ENCODE measurements around the gene CTNNB1.

The CTNNB1 gene

DNA sequence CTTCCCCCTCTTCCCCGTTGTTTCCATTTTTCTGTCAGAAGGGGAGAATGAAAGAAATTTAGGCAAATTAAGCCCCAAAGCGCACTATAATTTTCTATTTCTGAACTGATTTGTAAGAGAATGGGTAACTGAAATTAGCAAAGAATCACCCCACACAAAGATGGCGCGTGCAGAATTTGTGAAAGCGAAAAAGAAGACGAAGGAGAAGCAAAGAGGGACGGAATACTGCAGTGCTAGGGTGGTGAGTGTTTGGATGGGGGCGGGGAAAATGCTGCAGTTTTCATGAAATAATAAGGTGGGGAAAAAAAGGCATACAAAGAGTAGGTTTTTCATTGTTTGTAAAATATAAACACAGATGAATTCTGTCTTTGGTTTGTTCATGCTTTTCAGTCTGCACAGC, 4.6 kb upstream of the CTNNB1 start:
- no peak for ATAC-seq
- TF ChIP-seq, protein P1, sequence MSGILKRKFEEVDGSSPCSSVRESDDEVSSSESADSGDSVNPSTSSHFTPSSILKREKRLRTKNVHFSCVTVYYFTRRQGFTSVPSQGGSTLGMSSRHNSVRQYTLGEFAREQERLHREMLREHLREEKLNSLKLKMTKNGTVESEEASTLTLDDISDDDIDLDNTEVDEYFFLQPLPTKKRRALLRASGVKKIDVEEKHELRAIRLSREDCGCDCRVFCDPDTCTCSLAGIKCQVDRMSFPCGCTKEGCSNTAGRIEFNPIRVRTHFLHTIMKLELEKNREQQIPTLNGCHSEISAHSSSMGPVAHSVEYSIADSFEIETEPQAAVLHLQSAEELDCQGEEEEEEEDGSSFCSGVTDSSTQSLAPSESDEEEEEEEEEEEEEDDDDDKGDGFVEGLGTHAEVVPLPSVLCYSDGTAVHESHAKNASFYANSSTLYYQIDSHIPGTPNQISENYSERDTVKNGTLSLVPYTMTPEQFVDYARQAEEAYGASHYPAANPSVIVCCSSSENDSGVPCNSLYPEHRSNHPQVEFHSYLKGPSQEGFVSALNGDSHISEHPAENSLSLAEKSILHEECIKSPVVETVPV (CRISPR knock-in tag; IDR thresholded peaks at IDR 0.05): no peak
- no peak for TF ChIP-seq ZNF8 (CRISPR knock-in tag; IDR thresholded peaks at IDR 0.05)
- no peak for TF ChIP-seq CSDC2 (CRISPR knock-in tag; IDR thresholded peaks at IDR 0.05)
- TF ChIP-seq OSR1 (CRISPR knock-in tag; IDR thresholded peaks at IDR 0.05): no peak
- no peak for TF ChIP-seq ESRRG (CRISPR knock-in tag; IDR thresholded peaks at IDR 0.05)
- no peak for TF ChIP-seq GLIS3 (CRISPR knock-in tag; IDR thresholded peaks at IDR 0.05)
- no peak for TF ChIP-seq RARB (CRISPR knock-in tag; IDR thresholded peaks at IDR 0.05)

DNA sequence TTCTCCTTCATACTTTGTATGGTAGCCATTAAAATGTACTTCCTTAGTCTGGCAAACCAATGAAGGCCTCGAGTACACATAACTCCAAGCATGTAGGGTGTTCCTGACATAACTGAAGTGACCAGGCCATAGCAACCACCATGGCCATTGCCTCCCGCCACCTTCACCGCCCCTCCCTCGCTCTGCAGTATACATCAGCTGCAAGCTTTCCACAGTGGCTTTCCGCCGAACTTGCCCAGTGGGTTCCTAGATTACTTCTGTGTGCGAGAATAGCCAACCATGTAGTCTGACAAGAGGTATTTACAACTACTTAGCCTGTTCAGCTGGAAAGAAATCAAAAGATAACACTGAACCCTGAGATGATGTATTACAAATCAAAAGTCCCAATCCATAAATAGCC, 3.4 kb upstream of the CTNNB1 start:
- TF ChIP-seq BACH2 (CRISPR knock-in tag; IDR thresholded peaks at IDR 0.05; ENCODE audit: borderline replicate concordance) (no peak), ZNF565 (CRISPR knock-in tag; conservative IDR thresholded peaks at IDR 0.05; ENCODE audit: low read depth) (no peak), ESRRG (CRISPR knock-in tag; IDR thresholded peaks at IDR 0.05) (no peak), SNAI2 (CRISPR knock-in tag; IDR thresholded peaks at IDR 0.05) (no peak), ZC3H10 (CRISPR knock-in tag; IDR thresholded peaks at IDR 0.05) (no peak), ISL1 (CRISPR knock-in tag; IDR thresholded peaks at IDR 0.05) (no peak), OSR1 (CRISPR knock-in tag; IDR thresholded peaks at IDR 0.05) (no peak), ZNF8 (CRISPR knock-in tag; IDR thresholded peaks at IDR 0.05) (no peak), TOX (CRISPR knock-in tag; IDR thresholded peaks at IDR 0.05; ENCODE audit: borderline replicate concordance) (no peak)
- TF ChIP-seq, protein P2, sequence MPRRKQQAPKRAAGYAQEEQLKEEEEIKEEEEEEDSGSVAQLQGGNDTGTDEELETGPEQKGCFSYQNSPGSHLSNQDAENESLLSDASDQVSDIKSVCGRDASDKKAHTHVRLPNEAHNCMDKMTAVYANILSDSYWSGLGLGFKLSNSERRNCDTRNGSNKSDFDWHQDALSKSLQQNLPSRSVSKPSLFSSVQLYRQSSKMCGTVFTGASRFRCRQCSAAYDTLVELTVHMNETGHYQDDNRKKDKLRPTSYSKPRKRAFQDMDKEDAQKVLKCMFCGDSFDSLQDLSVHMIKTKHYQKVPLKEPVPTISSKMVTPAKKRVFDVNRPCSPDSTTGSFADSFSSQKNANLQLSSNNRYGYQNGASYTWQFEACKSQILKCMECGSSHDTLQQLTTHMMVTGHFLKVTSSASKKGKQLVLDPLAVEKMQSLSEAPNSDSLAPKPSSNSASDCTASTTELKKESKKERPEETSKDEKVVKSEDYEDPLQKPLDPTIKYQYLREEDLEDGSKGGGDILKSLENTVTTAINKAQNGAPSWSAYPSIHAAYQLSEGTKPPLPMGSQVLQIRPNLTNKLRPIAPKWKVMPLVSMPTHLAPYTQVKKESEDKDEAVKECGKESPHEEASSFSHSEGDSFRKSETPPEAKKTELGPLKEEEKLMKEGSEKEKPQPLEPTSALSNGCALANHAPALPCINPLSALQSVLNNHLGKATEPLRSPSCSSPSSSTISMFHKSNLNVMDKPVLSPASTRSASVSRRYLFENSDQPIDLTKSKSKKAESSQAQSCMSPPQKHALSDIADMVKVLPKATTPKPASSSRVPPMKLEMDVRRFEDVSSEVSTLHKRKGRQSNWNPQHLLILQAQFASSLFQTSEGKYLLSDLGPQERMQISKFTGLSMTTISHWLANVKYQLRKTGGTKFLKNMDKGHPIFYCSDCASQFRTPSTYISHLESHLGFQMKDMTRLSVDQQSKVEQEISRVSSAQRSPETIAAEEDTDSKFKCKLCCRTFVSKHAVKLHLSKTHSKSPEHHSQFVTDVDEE (CRISPR knock-in tag; IDR thresholded peaks at IDR 0.05): no peak
- TF ChIP-seq, protein P1 (CRISPR knock-in tag; IDR thresholded peaks at IDR 0.05): no peak
- TF ChIP-seq, protein P3, sequence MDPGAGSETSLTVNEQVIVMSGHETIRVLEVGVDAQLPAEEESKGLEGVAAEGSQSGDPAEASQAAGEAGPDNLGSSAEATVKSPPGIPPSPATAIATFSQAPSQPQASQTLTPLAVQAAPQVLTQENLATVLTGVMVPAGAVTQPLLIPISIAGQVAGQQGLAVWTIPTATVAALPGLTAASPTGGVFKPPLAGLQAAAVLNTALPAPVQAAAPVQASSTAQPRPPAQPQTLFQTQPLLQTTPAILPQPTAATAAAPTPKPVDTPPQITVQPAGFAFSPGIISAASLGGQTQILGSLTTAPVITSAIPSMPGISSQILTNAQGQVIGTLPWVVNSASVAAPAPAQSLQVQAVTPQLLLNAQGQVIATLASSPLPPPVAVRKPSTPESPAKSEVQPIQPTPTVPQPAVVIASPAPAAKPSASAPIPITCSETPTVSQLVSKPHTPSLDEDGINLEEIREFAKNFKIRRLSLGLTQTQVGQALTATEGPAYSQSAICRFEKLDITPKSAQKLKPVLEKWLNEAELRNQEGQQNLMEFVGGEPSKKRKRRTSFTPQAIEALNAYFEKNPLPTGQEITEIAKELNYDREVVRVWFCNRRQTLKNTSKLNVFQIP (CRISPR knock-in tag; IDR thresholded peaks at IDR 0.05; ENCODE audit: borderline replicate concordance, low read depth): no peak
- no peak for ATAC-seq

DNA sequence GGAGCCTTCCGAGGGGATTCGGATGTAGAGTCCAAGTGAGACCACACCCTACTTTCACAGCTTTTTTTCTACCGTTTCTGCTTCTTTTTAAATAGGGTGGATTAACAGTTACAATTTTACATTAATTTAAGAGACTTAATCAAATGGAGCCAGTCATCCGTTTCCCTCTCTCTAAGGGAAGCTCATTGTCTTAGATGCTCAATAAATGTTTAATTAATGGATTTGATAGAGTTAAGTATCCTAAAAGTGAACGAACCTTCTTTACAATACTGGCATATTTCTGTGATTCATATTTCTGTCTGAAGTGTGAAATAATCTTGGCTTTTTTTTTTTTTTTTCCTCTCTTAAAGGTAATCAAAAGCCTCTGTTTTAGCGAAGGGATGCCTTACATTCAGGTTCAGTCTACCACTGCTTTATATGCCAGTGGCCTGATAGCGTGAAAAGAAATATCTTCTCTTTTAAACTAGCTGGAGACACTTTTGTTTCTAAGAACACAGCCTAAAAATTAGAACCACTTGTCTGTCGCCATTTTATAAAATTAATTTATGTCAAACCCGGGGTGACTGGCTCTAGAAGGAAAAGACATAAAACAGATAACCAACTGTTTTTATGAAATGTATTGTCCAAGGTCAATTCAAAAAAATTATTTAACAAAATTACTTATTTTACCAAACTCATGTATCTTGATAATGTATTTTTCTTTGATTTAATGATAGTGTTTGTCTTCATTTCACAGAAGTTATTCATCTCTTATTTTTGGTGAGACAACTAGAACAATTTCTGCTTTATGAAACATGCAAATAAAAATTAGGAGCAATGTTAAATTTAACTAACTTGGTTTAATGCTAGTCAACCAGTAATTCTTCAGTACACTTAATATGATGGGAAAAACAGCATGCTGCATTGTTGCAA, 2.5 kb upstream of the CTNNB1 start:
- ATAC-seq: no peak
- TF ChIP-seq GLIS3 (CRISPR knock-in tag; IDR thresholded peaks at IDR 0.05) (no peak), BACH2 (CRISPR knock-in tag; IDR thresholded peaks at IDR 0.05; ENCODE audit: borderline replicate concordance) (no peak), ZFP30 (CRISPR knock-in tag; IDR thresholded peaks at IDR 0.05) (no peak), ZFP3 (CRISPR knock-in tag; IDR thresholded peaks at IDR 0.05) (no peak), ESRRG (CRISPR knock-in tag; IDR thresholded peaks at IDR 0.05) (no peak), RARB (CRISPR knock-in tag; IDR thresholded peaks at IDR 0.05) (no peak)
- TF ChIP-seq, protein P2 (CRISPR knock-in tag; IDR thresholded peaks at IDR 0.05): no peak
- TF ChIP-seq, protein P4, sequence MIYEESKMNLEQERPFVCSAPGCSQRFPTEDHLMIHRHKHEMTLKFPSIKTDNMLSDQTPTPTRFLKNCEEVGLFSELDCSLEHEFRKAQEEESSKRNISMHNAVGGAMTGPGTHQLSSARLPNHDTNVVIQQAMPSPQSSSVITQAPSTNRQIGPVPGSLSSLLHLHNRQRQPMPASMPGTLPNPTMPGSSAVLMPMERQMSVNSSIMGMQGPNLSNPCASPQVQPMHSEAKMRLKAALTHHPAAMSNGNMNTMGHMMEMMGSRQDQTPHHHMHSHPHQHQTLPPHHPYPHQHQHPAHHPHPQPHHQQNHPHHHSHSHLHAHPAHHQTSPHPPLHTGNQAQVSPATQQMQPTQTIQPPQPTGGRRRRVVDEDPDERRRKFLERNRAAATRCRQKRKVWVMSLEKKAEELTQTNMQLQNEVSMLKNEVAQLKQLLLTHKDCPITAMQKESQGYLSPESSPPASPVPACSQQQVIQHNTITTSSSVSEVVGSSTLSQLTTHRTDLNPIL (CRISPR knock-in tag; IDR thresholded peaks at IDR 0.05; ENCODE audit: low read depth): no peak
- TF ChIP-seq, protein P3 (CRISPR knock-in tag; IDR thresholded peaks at IDR 0.05; ENCODE audit: borderline replicate concordance, low read depth): no peak

Data from SK-N-SH treated with all-trans-retinoic acid at 6 μM for 48 hours (cell line).